Stimulated activated CD4-positive, alpha-beta T cell treated with anti-CD3 and anti-CD28 coated beads, Interleukin-2, amount 100 ng/mL, for 4 hours (primary cell): ENCODE data around the gene IL36B.

ENCODE experiments used
- DNase-seq: peaks from one replicate; pipeline ENCODE4 v3.0.0-alpha.2; 2020; ENCODE audit warnings: low read depth

IL36B gene

GRCh38 chr2:113009622-113010021 is 43.0 kb downstream of the IL36B start:
- DNase-seq = no peak

GRCh38 chr2:113007250-113007649 is 45.4 kb downstream of the IL36B start:
- no peak for DNase-seq

- DNase-seq = no peak
Measured at GRCh38 chr2:113005030-113005509, 47.6 kb downstream of the IL36B start, which contains the start of gene IL36A. IL36A (plus strand) TSS chr2:113005459; CDS start chr2:113005872, 413 bp downstream.

- DNase-seq = no peak
Measured at GRCh38 chr2:113002677-113003076, 50.0 kb downstream of the IL36B start.

- no peak for DNase-seq
Measured at GRCh38 chr2:113000436-113000835, 52.2 kb downstream of the IL36B start.

- DNase-seq = no peak
Measured at GRCh38 chr2:112997151-112997550, 55.5 kb downstream of the IL36B start.

- peak; percentile 41 for DNase-seq
Measured at GRCh38 chr2:112996635-112997034, 56.0 kb downstream of the IL36B start.

GRCh38 chr2:112995346-112995920 is 57.2 kb downstream of the IL36B start:
- no peak for DNase-seq

GRCh38 chr2:112994648-112995047 is 58.0 kb downstream of the IL36B start:
- no peak for DNase-seq

- no peak for DNase-seq
Measured at GRCh38 chr2:112993831-112994230, 58.8 kb downstream of the IL36B start.

GRCh38 chr2:112989611-112990010 is 63.1 kb downstream of the IL36B start:
- DNase-seq = no peak

- DNase-seq = no peak
Measured at GRCh38 chr2:112985090-112985489, 67.6 kb downstream of the IL36B start.

GRCh38 chr2:112980537-112980936 is 72.1 kb downstream of the IL36B start:
- DNase-seq = no peak

- DNase-seq = no peak
Measured at GRCh38 chr2:112979731-112980130, 72.9 kb downstream of the IL36B start.

GRCh38 chr2:112977559-112978056 is 75.1 kb downstream of the IL36B start, which contains the start of gene IL36G:
IL36G (plus strand) TSS chr2:112978006; CDS start chr2:112978639, 633 bp downstream.
- DNase-seq = no peak
